ENCODE measurements around the gene HOXA9. TPM values are rescaled to one million over a fixed set of nuclear protein-coding genes. Genes with fewer than 3 reads are reported as not detected.

HOXA9 gene
- total and polyA plus RNA-seq, 10 of the 15 experiments (the other 5 are each of a cell fraction or from before 2014, with no cell fraction given), result not detected

DNA sequence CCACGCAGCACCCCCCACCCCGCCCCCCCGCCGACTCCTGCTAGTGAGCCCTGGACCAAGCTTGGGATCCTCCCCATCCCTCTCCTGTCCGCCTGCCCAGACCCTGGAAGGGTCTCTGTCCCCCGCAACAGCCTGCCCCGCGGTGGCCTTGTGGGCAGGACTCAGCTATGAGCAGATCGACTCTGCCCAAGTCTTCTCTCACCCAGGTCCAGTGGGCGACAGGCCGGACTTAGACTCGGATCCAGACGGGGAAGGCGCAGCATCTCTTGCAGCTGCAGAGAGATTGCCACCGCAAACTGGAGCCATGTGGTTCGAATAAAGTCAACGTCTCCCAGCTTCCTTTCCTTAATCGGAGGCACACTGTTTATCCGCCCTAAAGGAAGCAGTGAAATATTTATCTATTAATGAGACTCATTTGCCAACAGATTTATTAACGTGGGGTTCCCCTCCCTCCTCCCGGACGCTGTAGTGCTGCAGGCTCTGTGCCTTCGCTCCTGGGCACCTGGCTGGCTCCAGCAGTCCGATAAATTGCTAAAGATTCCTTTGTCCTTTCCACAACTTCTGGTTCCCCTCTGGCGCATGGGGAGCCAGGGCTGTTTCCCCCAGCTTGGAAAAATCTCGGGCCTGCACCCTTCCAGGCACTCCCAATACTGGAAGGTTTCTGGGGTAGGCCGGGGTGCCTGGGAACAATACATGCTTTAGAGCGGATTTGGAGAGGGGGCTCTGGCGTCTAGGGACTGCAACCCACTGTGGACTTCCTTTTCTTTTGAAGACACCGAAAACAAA is 8.2 kb downstream of the HOXA9 start:
- ChIA-PET RAD21 (ENCODE audit: unreplicated experiment) (no interaction called here), POLR2A (no interaction called here), CTCF (interaction anchor here (0.8 to 3.1 kb wide), 4 partner anchors 302 to 474 kb away, joined by 3 to 21 read pairs (median 3); no protein-coding TSS in a partner anchor), SMC1A (ENCODE audit: uncharacterized antibody, unreplicated experiment) (interaction anchor here (0.6 to 1.0 kb wide), 2 partner anchors 301 to 646 kb away, joined by 3 read pairs; no protein-coding TSS in a partner anchor)
- no peaks in the 10 kb centered on the region for H4K20me1 ChIP-seq (ENCODE audit: control insufficient read depth, insufficient read depth)
- H3K9ac ChIP-seq (ENCODE audit: control insufficient read depth, insufficient read depth, low read length), result no peak overlapping the region
- WGBS (ENCODE audit: insufficient coverage, insufficient replicate concordance, low lambda C conversion rate, missing lambda C conversion rate), result 24% methylated on average over 24 of the region's 30 CpGs
- no peak overlapping the region for H3K4me2 ChIP-seq (ENCODE audit: control insufficient read depth, insufficient read depth)
- FAIRE-seq, result no peak
- BruUV-seq (replicated peaks), result no TSS peak
- H3K9me3 ChIP-seq (replicated peaks; ENCODE audit: control insufficient read depth, insufficient read depth, low read length), result no peaks in the 10 kb centered on the region; the same call in 2 of the 3 replicates
- no peaks in the 10 kb centered on the region for H3K79me2 ChIP-seq (ENCODE audit: control insufficient read depth, insufficient read depth, low read length)
- H2AFZ ChIP-seq (ENCODE audit: control insufficient read depth, low read depth, low read length), result no peak overlapping the region
- no peaks in the 10 kb centered on the region for H3K36me3 ChIP-seq (ENCODE audit: control insufficient read depth in 2 of 2, insufficient read depth in 2 of 2, low read length in 1 of 2)
- intact Hi-C loops (cut with micrococcal nuclease; ENCODE audit: unreplicated experiment) (no loop called here), in situ Hi-C loops (cut with MboI) (loop anchor here (5.0 to 25.0 kb wide), 3 partner anchors 790 to 1295 kb away; no protein-coding TSS in a partner anchor)
- no peak for ATAC-seq
- H3K27ac ChIP-seq (ENCODE audit: control insufficient read depth, insufficient read depth), result no peak overlapping the region
- no peak for DNase-seq (ENCODE audit: low read depth, low spot score)
- no peaks in the 10 kb centered on the region for H3K4me1 ChIP-seq (ENCODE audit: control insufficient read depth, insufficient read depth, low read length)
- H3K4me3 ChIP-seq, result no peak overlapping the region
- H3K27me3 ChIP-seq (replicated peaks in 1 of 2; ENCODE audit: control insufficient read depth in 2 of 2, insufficient read depth in 2 of 2, low read length in 1 of 2), result peaks cover 23 to 53% of the 10 kb centered on the region in 2 experiments
- TF ChIP-seq, protein P1, sequence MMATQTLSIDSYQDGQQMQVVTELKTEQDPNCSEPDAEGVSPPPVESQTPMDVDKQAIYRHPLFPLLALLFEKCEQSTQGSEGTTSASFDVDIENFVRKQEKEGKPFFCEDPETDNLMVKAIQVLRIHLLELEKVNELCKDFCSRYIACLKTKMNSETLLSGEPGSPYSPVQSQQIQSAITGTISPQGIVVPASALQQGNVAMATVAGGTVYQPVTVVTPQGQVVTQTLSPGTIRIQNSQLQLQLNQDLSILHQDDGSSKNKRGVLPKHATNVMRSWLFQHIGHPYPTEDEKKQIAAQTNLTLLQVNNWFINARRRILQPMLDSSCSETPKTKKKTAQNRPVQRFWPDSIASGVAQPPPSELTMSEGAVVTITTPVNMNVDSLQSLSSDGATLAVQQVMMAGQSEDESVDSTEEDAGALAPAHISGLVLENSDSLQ (IDR thresholded peaks at IDR 0.05), result no peak
- TF ChIP-seq SIN3A (IDR thresholded peaks at IDR 0.05; ENCODE audit: low read depth, low read length), result no peak
- TF ChIP-seq HDGF (IDR thresholded peaks at IDR 0.05), result no peak
- TF ChIP-seq REST (IDR thresholded peaks at IDR 0.05; ENCODE audit: low read depth, low read length), result no peak
- TF ChIP-seq KDM1A (IDR thresholded peaks at IDR 0.05; ENCODE audit: borderline replicate concordance), result no peak
- no peak for TF ChIP-seq HCFC1 (IDR thresholded peaks at IDR 0.05; ENCODE audit: low read length)
- no peak for TF ChIP-seq HDAC6 (IDR thresholded peaks at IDR 0.05; ENCODE audit: unreplicated experiment)
- no peak for TF ChIP-seq ZBTB40 (IDR thresholded peaks at IDR 0.05; ENCODE audit: borderline replicate concordance)
- TF ChIP-seq, protein P2, sequence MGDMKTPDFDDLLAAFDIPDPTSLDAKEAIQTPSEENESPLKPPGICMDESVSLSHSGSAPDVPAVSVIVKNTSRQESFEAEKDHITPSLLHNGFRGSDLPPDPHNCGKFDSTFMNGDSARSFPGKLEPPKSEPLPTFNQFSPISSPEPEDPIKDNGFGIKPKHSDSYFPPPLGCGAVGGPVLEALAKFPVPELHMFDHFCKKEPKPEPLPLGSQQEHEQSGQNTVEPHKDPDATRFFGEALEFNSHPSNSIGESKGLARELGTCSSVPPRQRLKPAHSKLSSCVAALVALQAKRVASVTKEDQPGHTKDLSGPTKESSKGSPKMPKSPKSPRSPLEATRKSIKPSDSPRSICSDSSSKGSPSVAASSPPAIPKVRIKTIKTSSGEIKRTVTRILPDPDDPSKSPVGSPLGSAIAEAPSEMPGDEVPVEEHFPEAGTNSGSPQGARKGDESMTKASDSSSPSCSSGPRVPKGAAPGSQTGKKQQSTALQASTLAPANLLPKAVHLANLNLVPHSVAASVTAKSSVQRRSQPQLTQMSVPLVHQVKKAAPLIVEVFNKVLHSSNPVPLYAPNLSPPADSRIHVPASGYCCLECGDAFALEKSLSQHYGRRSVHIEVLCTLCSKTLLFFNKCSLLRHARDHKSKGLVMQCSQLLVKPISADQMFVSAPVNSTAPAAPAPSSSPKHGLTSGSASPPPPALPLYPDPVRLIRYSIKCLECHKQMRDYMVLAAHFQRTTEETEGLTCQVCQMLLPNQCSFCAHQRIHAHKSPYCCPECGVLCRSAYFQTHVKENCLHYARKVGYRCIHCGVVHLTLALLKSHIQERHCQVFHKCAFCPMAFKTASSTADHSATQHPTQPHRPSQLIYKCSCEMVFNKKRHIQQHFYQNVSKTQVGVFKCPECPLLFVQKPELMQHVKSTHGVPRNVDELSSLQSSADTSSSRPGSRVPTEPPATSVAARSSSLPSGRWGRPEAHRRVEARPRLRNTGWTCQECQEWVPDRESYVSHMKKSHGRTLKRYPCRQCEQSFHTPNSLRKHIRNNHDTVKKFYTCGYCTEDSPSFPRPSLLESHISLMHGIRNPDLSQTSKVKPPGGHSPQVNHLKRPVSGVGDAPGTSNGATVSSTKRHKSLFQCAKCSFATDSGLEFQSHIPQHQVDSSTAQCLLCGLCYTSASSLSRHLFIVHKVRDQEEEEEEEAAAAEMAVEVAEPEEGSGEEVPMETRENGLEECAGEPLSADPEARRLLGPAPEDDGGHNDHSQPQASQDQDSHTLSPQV (IDR thresholded peaks at IDR 0.05), result no peak
- no peak for TF ChIP-seq CHD1 (IDR thresholded peaks at IDR 0.05; ENCODE audit: low read depth, low read length)

Data from GM12878 (cell line).